Brain microvascular endothelial cell (primary cell): ENCODE data around the gene HLCS.

Experiments used
- DNase-seq: peaks from one replicate; pipeline ENCODE4 v3.0.0-alpha.2; 2020
- H3K27ac ChIP-seq: fragments of 250-450 bp; sonication (Bioruptor Pico); 2 replicates; pipeline ENCODE4 v1.5.1; 2020; ENCODE audit warnings: mild to moderate bottlenecking, moderate library complexity
- H3K27me3 ChIP-seq: fragments of 250-450 bp; sonication (Bioruptor Pico); replicated peaks from 2 replicates; pipeline ENCODE4 v1.5.1; 2020; ENCODE audit warnings: mild to moderate bottlenecking
- H3K36me3 ChIP-seq: fragments of 250-450 bp; sonication (Bioruptor Pico); replicated peaks from 2 replicates; pipeline ENCODE4 v1.5.1; 2020; ENCODE audit warnings: mild to moderate bottlenecking
- H3K4me3 ChIP-seq: 2 replicates; pipeline ENCODE4 v1.5.1; 2011; ENCODE audit warnings: low read depth, mild to moderate bottlenecking, control low read depth, low read length, moderate library complexity
- CTCF ChIP-seq: IDR thresholded peaks from 2 replicates; pipeline ENCODE4 v1.5.1; 2011; ENCODE audit warnings: low read depth, mild to moderate bottlenecking, moderate library complexity, low read length, control low read depth, inconsistent platforms; ENCODE audit errors: missing control alignments
- in situ Hi-C: cut with HindIII; loops from 2 replicates; pipeline ENCODE4 v1.10.0; 2017; ENCODE audit warnings: low sequenced_read_pairs, low pct_ligation_motif_present

The HLCS gene

GRCh38 chr21:36734367-36735200 is 231.9 kb downstream of the HLCS start:
- H3K27me3 ChIP-seq = no peaks in the 10 kb centered on the region
- no peaks in the 10 kb centered on the region for H3K36me3 ChIP-seq
- in situ Hi-C loops = no loop called here
- DNase-seq = no peak
- no peak overlapping the region for H3K4me3 ChIP-seq
- H3K27ac ChIP-seq = no peak overlapping the region
- no peak for TF ChIP-seq CTCF

- Histone ChIP-seq H3K27ac (no peak overlapping the region), H3K4me3 (no peak overlapping the region), H3K36me3 (no peaks in the 10 kb centered on the region), H3K27me3 (no peaks in the 10 kb centered on the region)
- DNase-seq = no peak
- TF ChIP-seq CTCF = no peak
- in situ Hi-C loops = no loop called here
These were observed 232.6 kb downstream of the HLCS start for GRCh38 chr21:36733857-36734256.

- in situ Hi-C loops = no loop called here
- DNase-seq = no peak
- TF ChIP-seq CTCF = no peak
These were observed 233.7 kb downstream of the HLCS start for GRCh38 chr21:36732761-36733160.

GRCh38 chr21:36732217-36732616 is 234.3 kb downstream of the HLCS start:
- TF ChIP-seq CTCF = no peak
- in situ Hi-C loops = no loop called here
- Histone ChIP-seq H3K36me3 (no peaks in the 10 kb centered on the region), H3K27me3 (no peaks in the 10 kb centered on the region), H3K4me3 (no peak overlapping the region), H3K27ac (no peak overlapping the region)
- no peak for DNase-seq

More at GRCh38 chr21:36732761-36733160, 233.7 kb downstream of the HLCS start:
- Histone ChIP-seq H3K27ac (no peak overlapping the region), H3K27me3 (no peaks in the 10 kb centered on the region), H3K36me3 (no peaks in the 10 kb centered on the region), H3K4me3 (no peak overlapping the region)

- Histone ChIP-seq H3K4me3 (no peak overlapping the region), H3K27ac (no peak overlapping the region), H3K36me3 (no peaks in the 10 kb centered on the region), H3K27me3 (no peaks in the 10 kb centered on the region)
- no peak for TF ChIP-seq CTCF
- no peak for DNase-seq
- in situ Hi-C loops = no loop called here
These were observed 235.9 kb downstream of the HLCS start for GRCh38 chr21:36730291-36731281.
